SHP77 treated with DMSO at 0.1 percent for 48 hours (cell line): ENCODE results near the gene KRT34.

ENCODE experiments used
- DNase-seq: peaks from one replicate; lab custom pipeline; 2025; lab: John Stamatoyannopoulos, UW

The KRT34 gene

DNA sequence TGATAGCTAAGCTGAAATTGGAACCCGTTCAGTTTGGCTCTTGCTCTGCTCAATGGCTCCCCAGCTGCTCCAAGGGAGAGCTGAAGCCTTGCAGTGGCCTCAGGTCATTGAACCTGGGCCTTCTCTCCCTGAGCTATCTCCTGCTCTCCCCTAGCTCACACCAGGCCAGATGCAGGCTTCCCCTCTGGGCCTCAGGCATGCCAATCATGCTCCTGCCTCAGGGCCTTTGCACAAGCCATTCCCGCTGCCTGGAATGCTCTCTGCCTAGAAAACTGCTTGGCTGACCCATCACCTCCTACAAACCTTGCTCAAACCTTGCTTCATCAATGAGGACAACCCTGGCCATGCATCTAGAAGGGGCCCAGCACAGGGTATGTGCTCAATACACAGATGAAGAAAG, 49.9 kb downstream of the KRT34 start:
- no peak for DNase-seq

DNA sequence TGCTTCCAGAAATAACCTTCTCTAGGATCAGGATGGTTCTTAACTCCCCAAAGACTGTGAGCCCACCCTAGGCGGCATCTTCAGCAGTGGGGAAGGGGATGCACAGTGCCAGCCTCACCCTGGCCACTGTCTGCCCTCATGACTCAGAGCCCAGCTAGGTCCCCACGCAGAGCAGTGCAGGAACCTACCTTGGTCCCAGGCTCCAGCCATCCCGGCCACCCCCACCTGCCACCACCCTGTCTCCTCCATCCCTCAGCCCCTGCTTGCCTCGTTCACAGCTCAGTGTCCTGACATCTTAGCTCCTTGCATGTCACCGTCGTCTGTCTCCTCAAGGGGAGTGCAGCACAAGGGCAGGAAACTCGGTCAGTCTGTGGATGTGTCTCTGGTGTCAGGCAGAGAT, 50.5 kb downstream of the KRT34 start:
- DNase-seq, result no peak

DNA sequence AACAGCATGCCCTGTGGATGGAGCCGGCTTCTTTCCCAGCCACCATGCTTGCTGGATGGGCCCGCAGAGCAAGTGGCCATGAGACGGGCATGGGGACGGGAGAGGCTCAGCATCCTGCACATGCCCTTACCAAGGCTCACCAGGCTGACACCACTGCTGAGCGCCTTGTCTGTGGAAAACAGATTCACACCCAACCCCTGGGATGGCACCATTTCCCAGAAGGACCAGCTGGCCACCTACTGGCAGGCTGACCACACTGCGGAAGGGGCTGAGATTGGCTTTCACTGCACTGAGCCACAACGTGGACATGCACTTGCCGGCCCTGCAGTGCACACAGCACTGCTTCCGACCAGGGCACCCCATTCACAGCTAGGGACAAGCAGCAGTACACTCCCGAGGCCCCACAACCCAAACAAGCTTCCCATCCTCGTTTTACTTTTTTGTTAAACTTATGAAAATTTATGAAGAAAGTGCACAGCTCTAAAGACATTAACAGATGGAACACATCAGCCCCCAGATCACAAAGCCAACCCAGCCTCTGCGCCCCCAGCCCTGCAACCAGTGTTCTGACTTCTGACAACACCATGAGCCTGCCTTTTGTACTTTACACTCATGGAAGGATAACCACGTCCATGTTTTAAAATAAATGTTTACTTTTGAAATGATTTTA, 52.7 kb downstream of the KRT34 start:
- no peak for DNase-seq

DNA sequence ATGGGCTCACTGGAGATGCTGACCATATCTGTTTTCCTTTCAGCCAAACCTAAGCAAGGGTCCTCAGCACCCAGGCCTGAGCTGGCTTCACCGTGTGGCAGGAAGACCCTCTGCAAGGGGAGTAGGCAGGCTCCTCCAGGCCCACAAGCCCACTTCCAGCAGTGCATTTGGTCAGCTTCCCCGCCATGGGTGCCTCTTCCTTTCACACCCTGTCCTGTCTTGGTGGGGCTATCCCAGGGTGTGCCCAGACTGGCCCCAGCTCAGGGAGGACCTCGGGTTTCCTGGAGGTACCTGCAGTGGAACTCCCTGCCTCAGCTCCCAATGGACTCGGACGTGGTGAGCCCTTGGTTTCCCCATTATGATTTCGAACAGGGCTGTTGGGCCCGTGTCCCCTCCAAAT, 53.9 kb downstream of the KRT34 start:
- DNase-seq, result no peak
